Superior temporal gyrus (tissue), 1 donor: ENCODE data around the gene PTPRN2.
"Not testable (repeated sequence)": the region's sequence is repeated elsewhere in the genome, so short reads cannot be mapped to it uniquely, and the experiment has no call there.

ENCODE experiments used
- DNase-seq: peaks from one replicate; pipeline ENCODE4 v3.0.0-alpha.2; 2016; ENCODE audit errors: extremely low spot score

PTPRN2 gene

GRCh38 chr7:158053183-158053915, 534.3 kb downstream of the PTPRN2 start:
- DNase-seq, result no peak

GRCh38 chr7:158052381-158053060, 535.1 kb downstream of the PTPRN2 start:
- no peak for DNase-seq

- DNase-seq, result no peak
Observed at GRCh38 chr7:158051776-158052175, 535.8 kb downstream of the PTPRN2 start.

- DNase-seq, result no peak
Observed at GRCh38 chr7:158050978-158051651, 536.5 kb downstream of the PTPRN2 start.

GRCh38 chr7:158050441-158050977, 537.1 kb downstream of the PTPRN2 start:
- DNase-seq, result no peak

GRCh38 chr7:158049271-158049670, 538.4 kb downstream of the PTPRN2 start:
- DNase-seq, result no peak

- no peak for DNase-seq
Observed at GRCh38 chr7:158048569-158048968, 539.1 kb downstream of the PTPRN2 start.

GRCh38 chr7:158047391-158048059, 540.1 kb downstream of the PTPRN2 start:
- DNase-seq, result no peak

GRCh38 chr7:158046246-158046645, 541.4 kb downstream of the PTPRN2 start:
- DNase-seq, result not testable (repeated sequence)

GRCh38 chr7:158044482-158044823, 543.2 kb downstream of the PTPRN2 start:
- DNase-seq, result no peak

GRCh38 chr7:158043551-158044481, 543.8 kb downstream of the PTPRN2 start:
- no peak for DNase-seq

- DNase-seq, result no peak
Observed at GRCh38 chr7:158042156-158042880, 545.3 kb downstream of the PTPRN2 start.

- DNase-seq, result no peak
Observed at GRCh38 chr7:158040199-158040598, 547.4 kb downstream of the PTPRN2 start.

- no peak for DNase-seq
Observed at GRCh38 chr7:158039270-158039669, 548.4 kb downstream of the PTPRN2 start.

GRCh38 chr7:158037211-158037610, 550.4 kb downstream of the PTPRN2 start:
- no peak for DNase-seq

GRCh38 chr7:158035343-158035742, 552.3 kb downstream of the PTPRN2 start:
- DNase-seq, result no peak

- DNase-seq, result no peak
Observed at GRCh38 chr7:158034571-158034970, 553.1 kb downstream of the PTPRN2 start.

- not testable (repeated sequence) for DNase-seq
Observed at GRCh38 chr7:158033925-158034324, 553.7 kb downstream of the PTPRN2 start.

GRCh38 chr7:158033196-158033595, 554.4 kb downstream of the PTPRN2 start:
- no peak for DNase-seq

- DNase-seq, result no peak
Observed at GRCh38 chr7:158032561-158033115, 555.0 kb downstream of the PTPRN2 start.
